GM19455 (cell line): Measurements from ENCODE around the gene GFAP.

ENCODE experiments used
- ATAC-seq: cut with Tn5 transposase; IDR thresholded peaks from one replicate; pipeline ENCODE4 v1.9.1; 2021; ENCODE audit not compliant: unreplicated experiment

Gene GFAP

DNA sequence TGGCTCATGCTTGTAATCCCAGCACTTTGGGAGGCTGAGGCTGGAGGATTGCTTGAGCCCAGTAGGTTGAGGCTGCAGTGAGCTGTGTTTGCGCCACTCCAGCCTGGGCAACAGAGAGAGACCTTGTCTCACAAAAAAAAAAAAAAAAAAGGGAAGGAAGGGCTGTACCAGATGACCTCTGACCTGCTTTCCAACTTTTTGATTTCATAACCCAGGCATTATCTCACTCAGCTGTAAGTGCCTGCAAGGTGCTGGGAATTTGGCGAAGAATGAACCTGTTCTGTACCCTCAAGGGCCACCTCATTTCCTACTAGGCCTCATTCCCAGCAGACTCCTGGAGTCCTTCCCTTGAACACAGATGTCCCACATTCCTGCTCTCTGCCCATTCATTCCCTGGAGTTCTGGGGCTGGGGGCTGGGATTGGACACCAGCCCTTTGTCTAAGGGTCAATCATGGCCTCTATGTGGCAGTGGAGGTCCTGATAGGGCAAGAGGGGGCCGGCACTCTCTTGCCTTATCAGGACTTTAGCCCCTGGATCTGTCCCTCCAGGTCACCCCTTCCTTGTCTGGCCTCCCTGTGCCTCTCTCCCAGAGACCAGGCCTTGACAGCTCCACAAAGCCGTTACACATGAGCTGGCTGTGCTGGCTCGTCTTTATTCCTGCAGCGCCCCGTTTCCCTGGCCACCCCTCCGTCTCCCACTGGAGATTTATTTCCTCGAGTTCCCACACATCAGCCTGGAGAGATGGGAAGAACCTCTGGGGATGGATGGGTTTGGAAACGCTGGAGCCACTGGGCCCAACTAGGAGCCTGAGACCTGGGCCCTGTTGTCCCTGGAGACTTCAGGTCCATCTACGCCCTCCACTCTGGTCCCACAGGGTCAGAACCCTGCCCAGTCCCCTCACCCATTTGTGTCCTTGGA lies 821 bp upstream of the GFAP start:
- ATAC-seq, result no peak

DNA sequence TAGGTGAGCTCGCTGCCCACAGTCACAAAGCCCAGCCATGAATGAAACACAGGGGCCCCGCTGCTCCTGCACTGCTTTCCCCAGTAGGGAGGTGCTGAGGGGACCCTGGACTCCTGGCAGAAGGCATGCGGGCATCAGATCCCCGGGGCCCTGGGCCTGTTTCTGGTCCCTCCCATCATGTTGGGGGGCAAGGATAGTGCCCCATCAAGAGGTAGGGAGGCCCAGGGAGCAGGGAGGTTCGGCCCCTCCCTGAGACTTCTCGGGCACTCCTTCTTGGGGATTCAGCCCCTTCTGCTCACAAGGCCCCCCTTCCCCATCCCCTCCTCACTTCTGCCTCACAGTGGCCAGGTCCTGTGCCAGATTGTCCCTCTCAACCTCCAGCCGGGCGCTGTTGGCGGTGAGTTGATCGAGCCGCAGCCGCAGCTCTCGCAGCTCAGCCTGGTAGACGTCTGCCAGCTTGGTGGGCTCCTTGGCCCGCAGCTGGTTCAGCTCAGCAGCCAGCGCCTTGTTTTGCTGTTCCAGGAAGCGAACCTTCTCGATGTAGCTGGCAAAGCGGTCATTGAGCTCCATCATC lies 515 bp downstream of the GFAP start:
- ATAC-seq, result no peak

DNA sequence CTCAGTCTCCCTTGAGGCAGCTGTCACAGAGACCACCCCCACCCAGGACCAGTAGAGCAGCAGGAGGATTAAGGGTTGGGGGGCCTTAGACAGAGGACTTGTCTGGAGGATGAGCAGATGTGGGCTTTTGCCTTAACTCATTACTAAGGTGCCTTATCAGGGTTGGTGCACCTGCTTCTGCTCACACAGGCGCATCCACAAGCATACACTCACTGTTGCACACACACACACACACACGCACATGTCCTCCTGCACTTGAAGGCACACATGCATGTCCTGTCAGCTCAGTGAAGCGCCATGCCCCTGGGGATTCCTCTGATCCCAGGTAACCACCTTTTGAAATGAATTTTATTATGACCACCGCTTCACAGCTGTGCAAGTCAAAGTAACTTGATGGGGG lies 1.2 kb downstream of the GFAP start:
- ATAC-seq, result no peak

DNA sequence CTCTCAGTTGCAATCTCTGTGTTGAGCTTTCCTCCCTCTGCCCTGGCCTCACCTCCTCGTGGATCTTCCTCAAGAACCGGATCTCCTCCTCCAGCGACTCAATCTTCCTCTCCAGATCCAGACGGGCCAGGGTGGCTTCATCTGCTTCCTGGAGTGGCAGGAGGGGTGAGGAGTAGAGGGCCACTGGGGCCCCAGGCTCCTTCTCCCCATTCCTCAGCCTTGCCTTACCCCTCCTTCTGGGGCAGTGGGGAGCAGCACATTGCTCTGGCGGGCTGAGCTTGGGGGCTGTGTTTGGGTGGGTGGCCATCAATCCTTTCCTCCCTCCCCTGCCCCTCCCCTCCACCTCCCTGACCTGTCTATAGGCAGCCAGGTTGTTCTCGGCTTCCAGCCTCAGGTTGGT lies 1.6 kb downstream of the GFAP start:
- ATAC-seq, result no peak

DNA sequence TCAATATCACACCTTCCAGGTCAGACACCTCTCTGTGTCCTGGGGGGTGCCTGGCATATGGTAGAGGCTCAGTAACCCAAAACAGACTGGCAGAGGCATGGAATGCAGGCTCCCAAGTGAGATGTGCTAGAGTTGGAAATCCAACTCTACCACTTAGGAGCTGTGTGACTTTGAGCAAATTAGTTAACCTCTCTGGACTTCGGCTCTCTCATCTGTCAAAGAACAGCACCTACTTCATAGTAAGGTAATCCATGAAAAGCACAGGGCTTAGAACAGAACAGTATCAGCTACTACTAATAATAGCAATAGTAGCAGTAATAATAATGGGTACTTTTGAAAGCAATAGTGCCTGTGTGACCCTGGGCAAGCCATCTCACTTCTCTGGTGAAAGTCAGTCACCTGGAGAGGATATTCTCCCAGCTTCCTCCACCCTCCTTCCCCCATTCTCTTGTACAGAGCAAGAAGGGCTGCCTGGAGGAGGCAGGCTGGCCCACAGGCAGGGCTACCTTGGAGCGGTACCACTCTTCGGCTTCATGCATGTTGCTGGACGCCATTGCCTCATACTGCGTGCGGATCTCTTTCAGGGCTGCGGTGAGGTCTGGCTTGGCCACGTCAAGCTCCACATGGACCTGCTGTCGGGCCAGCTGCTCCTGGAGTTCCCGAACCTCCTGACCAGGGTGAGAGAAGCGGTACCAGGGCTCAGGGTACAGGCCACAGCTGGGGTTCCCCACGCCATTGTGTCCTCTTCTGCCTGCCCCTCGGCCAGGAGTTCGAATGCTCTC lies 2.3 kb downstream of the GFAP start:
- no peak for ATAC-seq

DNA sequence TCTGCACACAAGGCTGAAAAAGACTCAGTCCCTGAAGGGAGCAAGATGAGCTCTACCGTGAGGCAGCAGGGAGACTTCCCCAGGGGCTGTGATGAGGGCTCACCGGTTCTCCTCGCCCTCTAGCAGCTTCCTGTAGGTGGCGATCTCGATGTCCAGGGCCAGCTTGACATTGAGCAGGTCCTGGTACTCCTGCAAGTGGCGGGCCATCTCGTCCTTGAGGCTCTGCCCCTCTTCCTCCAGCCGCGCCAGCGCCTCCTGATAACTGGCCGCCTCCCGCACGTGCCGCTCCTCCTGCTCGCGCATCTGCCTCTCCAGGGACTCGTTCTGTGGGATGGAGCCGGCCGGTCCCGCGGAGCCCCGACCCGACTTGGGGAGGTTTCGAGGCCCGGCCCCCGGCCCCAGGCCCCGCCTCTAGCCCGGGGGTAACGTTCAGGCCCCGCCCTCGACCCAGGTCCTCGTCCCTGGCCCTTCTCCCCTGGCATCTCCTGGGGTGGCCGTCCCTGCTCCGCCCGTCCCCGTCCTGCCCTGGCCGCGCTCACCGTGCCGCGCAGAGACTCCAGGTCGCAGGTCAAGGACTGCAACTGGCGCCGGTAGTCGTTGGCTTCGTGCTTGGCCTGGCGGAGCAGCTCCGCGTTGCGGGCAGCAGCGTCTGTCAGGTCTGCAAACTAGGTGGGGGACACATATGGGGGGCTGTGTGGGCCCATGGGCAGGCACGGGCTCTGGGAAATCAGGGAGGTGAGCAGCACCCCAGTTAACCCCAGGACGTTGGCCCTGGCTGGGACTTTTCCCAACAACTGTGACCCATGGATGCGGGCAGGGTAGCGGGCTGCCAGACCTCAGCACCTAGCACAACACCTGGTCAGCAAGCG lies 3.9 kb downstream of the GFAP start:
- no peak for ATAC-seq

DNA sequence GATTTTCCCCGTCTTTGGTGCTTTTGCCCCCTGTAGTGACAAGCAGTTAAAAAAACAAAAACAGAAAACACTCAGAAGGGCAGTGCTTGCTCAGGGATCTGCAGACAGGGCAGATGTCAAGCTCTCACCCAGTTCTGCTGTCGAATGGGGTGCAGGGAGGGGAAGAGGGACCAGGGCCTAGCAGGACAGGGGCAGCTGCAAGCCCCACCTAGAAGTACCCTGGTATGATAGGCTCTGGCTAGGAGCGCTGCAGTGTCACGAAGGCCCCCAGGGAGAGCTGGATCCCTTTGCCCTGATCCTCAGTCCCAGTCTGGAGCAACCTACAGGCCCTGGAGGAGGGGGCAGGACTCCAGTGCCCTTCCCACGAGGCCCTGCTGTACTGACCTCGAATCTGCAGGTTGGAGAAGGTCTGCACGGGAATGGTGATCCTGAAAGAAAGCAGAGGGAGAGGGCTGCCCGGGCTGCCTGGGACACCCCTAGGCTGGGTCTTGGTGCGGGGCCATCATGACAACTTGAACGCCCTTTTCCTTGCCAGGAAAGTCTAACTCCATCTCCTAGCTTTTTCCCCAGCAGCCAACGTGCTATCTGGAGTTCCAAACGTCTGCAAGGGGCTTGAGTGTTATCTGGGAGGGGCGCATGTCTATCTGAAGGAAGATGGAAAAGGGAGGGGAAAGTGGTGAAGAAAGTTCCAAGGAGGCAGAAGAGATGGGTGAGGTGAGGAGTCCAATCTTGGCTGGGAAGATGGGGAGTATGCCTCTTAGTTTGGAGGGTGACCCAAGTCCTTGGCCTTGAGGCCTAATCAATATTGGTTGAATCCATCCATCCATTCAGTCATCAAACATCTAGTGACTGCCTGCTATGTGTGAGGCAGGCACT lies 4.8 kb downstream of the GFAP start:
- no peak for ATAC-seq

DNA sequence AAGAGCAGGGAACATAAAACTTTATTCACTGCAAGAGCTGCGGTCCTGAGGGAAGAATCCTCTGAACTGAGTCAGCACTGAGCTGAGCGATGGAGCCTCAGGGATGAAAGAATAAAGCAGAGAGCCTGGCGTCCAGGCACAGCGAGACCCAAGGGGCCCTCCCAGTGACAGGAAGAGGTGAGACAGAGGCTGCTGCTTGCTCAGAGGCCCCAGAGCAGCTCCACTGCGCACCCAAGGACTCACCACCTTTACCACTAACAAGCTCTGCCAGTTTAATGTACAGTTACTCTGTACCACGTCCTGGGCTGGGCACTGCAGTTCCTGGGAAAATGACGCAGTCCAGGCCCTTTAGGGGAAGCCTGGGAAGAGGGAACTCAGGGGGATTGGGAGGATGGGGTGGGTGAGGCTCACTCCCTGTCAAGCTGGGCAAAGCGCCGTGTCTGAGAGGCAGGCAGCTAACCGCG lies 5.6 kb downstream of the GFAP start:
- no peak for ATAC-seq

DNA sequence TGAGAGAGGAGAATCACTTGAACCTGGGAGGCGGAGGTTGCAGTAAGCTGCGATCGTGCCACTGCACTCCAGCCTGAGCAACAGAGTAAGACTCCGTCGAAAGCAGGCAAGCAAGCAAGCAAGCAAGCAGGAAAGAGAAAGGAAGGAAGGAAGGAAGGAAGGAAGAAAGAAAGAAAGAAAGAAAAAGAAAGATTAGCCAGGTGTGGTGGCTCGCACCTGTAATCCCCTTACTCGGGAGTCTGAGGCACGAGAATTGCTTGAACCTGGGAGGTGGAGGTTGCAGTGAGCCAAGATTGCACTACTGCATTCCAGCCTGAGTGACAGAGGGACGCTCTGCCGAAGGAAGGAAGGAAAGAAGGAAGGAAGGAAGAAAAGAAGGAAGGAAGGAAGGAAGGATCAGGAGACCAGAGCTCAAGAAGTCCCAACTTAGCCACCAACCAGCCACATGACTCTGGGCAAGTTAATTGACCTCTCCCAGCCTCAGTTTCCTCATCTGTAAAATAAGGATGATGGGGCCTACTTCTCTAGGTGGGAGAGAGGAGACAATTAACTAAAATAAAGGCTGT lies 6.5 kb downstream of the GFAP start:
- no peak for ATAC-seq

DNA sequence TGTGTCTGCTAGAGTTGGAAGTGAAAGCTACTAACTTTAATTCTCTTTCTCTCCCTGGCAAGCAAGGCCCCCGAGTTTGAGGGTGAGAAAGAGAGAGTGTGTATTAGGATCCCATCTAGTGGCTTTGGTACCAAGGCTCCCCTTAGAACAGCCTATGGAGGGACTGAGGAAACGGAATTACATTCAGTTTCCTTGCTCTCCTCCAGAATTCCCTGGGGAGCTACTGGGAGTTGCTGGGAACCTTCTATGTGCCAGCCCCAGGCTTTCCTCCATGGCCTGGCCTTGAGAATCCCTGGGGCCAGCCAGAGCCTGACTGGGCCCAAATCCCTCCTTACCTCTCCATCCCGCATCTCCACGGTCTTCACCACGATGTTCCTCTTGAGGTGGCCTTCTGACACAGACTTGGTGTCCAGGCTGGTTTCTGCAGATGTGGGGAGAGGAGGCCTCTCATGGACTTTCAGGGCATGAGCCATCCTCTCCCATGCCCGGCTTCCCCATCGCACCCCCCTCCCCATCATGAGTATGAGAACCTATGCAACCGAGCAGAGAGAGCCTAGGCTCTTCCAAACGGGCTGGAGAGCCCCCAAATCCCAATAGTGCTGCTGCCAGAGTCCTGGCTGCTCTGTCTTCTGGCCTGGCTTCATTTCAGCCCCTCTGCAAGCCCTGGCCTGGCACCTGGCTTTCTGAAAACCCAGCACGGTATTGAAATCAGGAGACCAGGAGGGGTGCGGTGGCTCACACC lies 7.4 kb downstream of the GFAP start:
- no peak for ATAC-seq

DNA sequence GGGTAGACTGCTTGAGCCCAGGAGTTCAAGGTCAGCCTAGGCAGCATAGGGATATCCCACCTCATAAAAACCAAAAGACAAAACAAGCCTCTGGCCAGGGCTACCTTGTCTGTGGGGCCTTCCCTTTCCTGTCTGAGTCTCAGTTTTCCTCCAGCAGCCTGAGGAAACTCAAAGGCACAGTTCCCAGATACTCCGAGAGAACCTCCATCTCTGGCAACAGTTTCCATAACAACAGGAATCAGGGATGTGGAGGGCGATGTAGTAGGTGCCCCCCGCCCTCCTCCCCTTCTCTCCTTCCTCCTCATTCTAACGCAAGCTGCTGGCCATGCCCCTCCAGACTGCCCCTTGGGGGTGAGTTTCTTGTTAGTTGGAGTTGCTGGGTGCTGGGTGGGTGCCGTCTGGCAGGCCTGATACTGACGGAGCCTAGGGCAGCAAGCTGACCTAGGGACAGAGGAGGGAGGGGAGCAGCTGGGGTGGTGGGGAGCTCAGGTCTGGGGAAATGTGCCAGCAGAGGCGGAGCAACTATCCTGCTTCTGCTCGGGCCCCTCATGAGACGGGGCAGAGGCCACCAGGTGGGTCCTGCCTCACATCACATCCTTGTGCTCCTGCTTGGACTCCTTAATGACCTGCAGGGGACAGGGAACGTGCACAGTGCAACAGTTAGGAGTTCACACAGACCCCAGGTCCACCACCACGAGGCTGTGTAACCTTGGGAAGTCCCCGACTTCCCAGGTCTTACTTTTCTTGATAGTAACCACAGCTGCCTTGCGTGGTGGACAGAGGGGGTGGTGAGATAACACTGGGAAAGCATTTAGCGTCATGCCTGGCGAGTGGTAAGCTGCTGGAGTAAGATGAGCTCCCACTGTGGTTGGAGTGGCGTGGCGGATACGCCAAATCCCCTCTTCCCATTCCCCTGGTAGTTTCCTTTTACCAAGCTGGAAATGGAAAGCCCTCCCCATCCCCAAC lies 8.3 kb downstream of the GFAP start:
- ATAC-seq, result no peak

DNA sequence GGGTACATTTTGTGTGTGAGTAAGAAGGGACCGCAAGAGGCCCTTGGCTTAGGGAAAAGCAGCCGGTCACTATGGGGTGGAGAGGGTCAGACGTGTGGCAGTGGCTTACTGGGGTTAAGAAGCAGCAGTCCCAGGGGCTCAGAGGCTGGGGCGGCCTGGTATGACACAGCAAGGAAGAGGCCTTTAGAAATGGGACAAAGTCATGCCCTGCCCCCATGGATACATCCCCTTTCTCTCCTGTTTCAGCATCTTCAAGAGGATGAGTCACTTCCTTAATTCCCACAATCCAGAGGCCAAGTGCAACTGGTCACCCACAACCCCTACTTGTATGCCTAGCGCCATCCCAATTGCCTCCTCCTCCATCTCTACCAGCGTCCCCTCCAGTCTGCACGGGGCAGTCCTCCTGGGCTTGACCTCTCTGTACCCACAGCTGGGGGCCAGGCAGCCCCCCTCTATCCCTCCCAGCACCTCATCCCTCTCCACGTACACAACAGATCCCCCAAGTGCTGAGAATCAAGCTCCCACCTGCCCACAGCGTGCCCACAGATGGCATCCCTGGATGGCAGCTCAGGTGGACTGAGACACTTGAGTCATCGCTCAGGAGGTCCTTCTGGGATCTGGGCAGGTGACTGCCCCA lies 9.2 kb downstream of the GFAP start:
- no peak for ATAC-seq

DNA sequence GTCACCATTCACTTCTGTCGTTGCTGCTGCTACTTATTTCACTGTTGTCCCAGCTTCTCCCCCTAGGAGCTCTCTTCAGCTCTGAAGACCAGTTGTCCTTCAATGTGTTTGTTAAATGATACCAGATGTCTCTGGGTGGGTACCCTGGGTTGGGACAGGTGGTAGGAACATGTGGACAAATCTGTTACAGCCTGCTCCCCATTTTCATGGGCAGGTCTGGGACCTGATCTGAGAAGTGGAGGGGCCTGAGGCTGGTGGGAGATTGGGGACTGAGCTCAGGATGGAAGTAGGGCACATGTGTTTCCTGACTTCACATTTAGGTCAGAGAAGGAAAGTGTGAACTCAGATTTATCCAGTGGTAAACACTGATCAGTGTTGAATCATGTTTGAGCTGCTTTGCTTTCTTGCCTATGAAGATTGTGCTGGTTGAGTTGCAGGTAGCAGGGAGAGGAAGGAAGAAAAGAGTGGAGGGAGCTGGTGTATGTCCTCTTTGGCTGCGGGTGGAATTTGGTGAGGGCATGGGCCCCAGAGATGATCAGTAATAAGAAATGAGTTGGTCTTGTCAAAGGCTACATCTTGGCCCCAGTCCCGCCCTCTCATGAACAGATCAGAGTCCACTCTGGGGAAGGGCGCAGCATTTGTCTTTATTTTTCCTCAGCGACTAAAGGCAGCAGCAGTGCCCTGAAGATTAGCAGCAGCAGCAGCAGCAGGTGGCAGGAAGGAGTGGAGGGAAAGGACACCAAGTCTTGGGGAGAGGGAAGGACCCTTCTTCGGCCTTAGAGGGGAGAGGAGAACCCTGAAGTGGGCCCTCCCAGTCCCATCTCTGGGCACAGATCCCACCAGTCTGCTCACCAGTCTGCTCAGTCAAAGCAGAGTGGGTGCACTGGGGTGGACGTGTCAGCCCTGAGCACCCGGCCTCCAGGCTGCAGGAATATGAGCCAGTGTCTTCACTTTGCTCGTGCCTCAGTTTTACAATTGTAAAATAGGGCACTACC lies 10.0 kb downstream of the GFAP start:
- ATAC-seq, result no peak

DNA sequence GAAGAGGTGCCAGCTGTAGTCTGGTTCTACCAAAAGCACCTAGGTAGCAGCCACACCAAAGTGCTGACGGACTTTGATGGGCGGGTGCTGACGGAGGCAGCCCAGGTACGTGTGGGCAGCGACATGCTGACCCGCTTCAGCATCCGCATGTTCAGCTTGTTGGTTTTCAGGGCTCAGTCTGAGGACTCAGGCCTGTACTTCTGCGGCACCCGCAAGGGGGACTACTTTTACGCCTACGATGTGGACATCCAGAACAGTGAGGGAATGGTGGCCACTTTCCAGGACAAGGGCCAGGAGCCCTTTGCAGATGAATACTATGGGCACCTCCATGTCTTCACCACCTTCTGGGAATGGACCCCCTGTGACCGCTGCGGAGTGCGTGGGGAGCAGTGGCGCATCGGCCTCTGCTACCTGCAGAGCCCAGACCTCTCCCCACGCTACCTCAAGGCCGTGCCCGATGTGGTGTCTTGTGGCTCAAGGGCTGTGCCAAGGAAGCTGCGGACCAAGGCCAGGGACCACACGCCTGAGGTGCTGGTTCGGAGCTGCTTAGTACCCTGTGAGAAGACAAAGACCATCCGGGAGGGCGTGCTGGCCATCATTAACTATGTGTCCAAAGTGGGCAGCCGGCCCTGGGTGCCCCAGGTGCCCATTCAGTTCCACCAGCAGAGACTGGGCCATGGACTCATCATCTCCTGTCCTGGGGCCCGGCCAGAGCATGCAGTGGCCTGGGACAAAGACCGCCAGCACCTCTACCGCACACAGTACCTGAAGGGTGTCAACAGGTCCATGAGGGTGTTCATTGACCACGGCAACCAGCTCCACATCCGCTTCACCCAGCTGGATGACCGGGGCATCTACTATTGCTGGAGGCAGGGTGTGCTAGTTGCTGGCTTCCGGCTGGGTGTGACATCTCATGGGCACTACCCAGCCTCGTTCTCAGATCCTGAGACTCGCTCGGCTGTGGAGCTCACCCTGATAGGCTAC lies 11.0 kb downstream of the GFAP start:
- no peak for ATAC-seq
